ENCODE results near the gene TMCC3. TPM values are rescaled to one million over a fixed set of nuclear protein-coding genes. Genes with fewer than 3 reads are reported as not detected.

The TMCC3 gene
- total and polyA plus RNA-seq, 9 of the 15 experiments (the other 6 are each of a cell fraction or from before 2014, with no cell fraction given), result not detected

DNA sequence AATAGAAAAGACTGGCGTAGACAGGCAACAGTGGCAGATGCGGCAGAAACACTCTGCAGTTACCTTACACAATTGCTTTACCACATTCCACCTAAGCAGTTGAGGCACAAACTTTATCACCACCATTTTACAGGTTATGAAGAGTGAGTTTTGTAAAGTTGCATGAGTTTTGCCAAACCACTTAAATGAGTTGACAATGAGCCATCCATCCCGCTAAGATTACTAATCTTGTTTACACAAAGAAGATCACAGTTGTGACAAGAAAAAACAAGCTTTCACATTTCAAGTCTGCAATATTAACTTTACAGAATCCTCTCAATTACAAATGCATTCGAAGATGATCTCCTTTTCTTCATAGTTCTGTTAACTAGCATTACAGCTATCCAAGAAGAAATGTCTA, 1.8 kb downstream of the TMCC3 start:
- ATAC-seq (no peak), FAIRE-seq (no peak), DNase-seq (ENCODE audit: extremely low read depth in 1 of 4, low spot score in 3 of 4) (no peak)
- no peaks in the 10 kb centered on the region for H3K9me3 ChIP-seq (replicated peaks; ENCODE audit: control insufficient read depth, insufficient read depth, low read depth, low read length)
- POLR2A ChIA-PET, result no interaction called here
- CTCF ChIA-PET (ENCODE audit: low intra/inter-chr PET ratio), result no interaction called here
- H3K27ac ChIP-seq (ENCODE audit: extremely low read depth, low read depth, low read length), result no peak overlapping the region
- no peaks in the 10 kb centered on the region for H3K4me1 ChIP-seq (replicated peaks in 1 of 2; ENCODE audit: control insufficient read depth in 2 of 2, insufficient read depth in 2 of 2, low read length in 2 of 2)
- H3K27me3 ChIP-seq (ENCODE audit: control insufficient read depth in 2 of 2, insufficient read depth in 2 of 2, low read length in 2 of 2), result peaks cover 23 to 29% of the 10 kb centered on the region in 2 experiments; a peak in 4 of 5 replicates
- H3K9ac ChIP-seq (ENCODE audit: insufficient read depth in 1 of 2, low read depth in 2 of 2, low read length in 2 of 2), result no peak overlapping the region
- no peak overlapping the region for H3K4me3 ChIP-seq
- in situ Hi-C loops (cut with MboI), result no loop called here
- no peaks in the 10 kb centered on the region for H3K9me1 ChIP-seq (ENCODE audit: control insufficient read depth, insufficient read depth, low read length)
- no peaks in the 10 kb centered on the region for H3K79me2 ChIP-seq (ENCODE audit: control insufficient read depth, insufficient read depth, low read length)
- 3% methylated on average over 4 of the region's 4 CpGs for WGBS (ENCODE audit: insufficient coverage, low coverage, missing lambda C conversion rate)
- H2AFZ ChIP-seq (ENCODE audit: low read depth, low read length), result no peak overlapping the region
- no peaks in the 10 kb centered on the region for H4K20me1 ChIP-seq (replicated peaks; ENCODE audit: control insufficient read depth, insufficient read depth, low read length)
- BruUV-seq (replicated peaks), result no TSS peak
- no peaks in the 10 kb centered on the region for H3K36me3 ChIP-seq (ENCODE audit: control insufficient read depth, insufficient read depth, low read length)
- intact Hi-C loops (cut with micrococcal nuclease), result no loop called here
- H3K4me2 ChIP-seq (ENCODE audit: insufficient read depth, low read length), result no peak overlapping the region
- TF ChIP-seq, protein P1, sequence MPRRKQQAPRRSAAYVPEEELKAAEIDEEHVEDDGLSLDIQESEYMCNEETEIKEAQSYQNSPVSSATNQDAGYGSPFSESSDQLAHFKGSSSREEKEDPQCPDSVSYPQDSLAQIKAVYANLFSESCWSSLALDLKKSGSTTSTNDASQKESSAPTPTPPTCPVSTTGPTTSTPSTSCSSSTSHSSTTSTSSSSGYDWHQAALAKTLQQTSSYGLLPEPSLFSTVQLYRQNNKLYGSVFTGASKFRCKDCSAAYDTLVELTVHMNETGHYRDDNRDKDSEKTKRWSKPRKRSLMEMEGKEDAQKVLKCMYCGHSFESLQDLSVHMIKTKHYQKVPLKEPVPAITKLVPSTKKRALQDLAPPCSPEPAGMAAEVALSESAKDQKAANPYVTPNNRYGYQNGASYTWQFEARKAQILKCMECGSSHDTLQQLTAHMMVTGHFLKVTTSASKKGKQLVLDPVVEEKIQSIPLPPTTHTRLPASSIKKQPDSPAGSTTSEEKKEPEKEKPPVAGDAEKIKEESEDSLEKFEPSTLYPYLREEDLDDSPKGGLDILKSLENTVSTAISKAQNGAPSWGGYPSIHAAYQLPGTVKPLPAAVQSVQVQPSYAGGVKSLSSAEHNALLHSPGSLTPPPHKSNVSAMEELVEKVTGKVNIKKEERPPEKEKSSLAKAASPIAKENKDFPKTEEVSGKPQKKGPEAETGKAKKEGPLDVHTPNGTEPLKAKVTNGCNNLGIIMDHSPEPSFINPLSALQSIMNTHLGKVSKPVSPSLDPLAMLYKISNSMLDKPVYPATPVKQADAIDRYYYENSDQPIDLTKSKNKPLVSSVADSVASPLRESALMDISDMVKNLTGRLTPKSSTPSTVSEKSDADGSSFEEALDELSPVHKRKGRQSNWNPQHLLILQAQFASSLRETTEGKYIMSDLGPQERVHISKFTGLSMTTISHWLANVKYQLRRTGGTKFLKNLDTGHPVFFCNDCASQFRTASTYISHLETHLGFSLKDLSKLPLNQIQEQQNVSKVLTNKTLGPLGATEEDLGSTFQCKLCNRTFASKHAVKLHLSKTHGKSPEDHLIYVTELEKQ (CRISPR knock-in tag; IDR thresholded peaks at IDR 0.05), result no peak
- TF ChIP-seq ZNF695 (CRISPR knock-in tag; IDR thresholded peaks at IDR 0.05), result no peak
- TF ChIP-seq ATF1 (CRISPR knock-in tag; IDR thresholded peaks at IDR 0.05), result no peak
- no peak for TF ChIP-seq ATF1 (tag; IDR thresholded peaks at IDR 0.05)
- TF ChIP-seq, protein P2, sequence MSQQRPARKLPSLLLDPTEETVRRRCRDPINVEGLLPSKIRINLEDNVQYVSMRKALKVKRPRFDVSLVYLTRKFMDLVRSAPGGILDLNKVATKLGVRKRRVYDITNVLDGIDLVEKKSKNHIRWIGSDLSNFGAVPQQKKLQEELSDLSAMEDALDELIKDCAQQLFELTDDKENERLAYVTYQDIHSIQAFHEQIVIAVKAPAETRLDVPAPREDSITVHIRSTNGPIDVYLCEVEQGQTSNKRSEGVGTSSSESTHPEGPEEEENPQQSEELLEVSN (IDR thresholded peaks at IDR 0.05; ENCODE audit: borderline replicate concordance in 1 of 2, extremely low read depth in 1 of 2, insufficient read depth in 1 of 2, insufficient read length in 1 of 2, low read depth in 1 of 2, low read length in 1 of 2, poor library complexity in 1 of 2, severe bottlenecking in 1 of 2), result no peak
- TF ChIP-seq XRCC3 (IDR thresholded peaks at IDR 0.05), result no peak
- no peak for TF ChIP-seq HMG20A (CRISPR knock-in tag; conservative IDR thresholded peaks at IDR 0.05)
- no peak for TF ChIP-seq CHD1 (IDR thresholded peaks at IDR 0.05; ENCODE audit: low read length)
- TF ChIP-seq, protein P3, sequence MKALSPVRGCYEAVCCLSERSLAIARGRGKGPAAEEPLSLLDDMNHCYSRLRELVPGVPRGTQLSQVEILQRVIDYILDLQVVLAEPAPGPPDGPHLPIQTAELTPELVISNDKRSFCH (CRISPR knock-in tag; IDR thresholded peaks at IDR 0.05), result no peak
- TF ChIP-seq, protein P3 (tag; IDR thresholded peaks at IDR 0.05), result no peak
- TF ChIP-seq ZC3H11A (IDR thresholded peaks at IDR 0.05; ENCODE audit: low read depth, low read length), result no peak
- TF ChIP-seq GTF2F1 (IDR thresholded peaks at IDR 0.05; ENCODE audit: low read depth, low read length), result no peak
- TF ChIP-seq PTRF (tag; IDR thresholded peaks at IDR 0.05), result no peak

All from K562 (cell line).